ENCODE measurements around the gene C1R. TPM values are rescaled to one million over a fixed set of nuclear protein-coding genes. Genes with fewer than 3 reads are reported as not detected.

Gene C1R
- total RNA-seq, 1 experiment from 2014 or later, result 11.5 TPM

GRCh38 chr12:7067096-7067495 lies 25.1 kb downstream of the C1R start:
- H3K9me3 ChIP-seq (ENCODE audit: control insufficient read depth, low read depth, low read length), result no peaks in the 10 kb centered on the region
- no peaks in the 10 kb centered on the region for H3K23me2 ChIP-seq (ENCODE audit: insufficient read length, low read depth, low read length, poor library complexity, severe bottlenecking)
- H3K79me2 ChIP-seq (ENCODE audit: insufficient read depth, low read length), result 0 out of 2 replicates have a peak, but pooled peaks cover 2% of the 10 kb centered on the region
- no peaks in the 10 kb centered on the region for H3K79me1 ChIP-seq (ENCODE audit: insufficient read depth, low read depth, low read length, poor library complexity, severe bottlenecking)
- no peaks in the 10 kb centered on the region for H4K20me1 ChIP-seq (ENCODE audit: control insufficient read depth, insufficient read depth, insufficient read length)
- H3K18ac ChIP-seq (ENCODE audit: insufficient read length, low read depth, low read length), result no peak overlapping the region
- no peak overlapping the region for H3K4me3 Mint-ChIP-seq
- no peaks in the 10 kb centered on the region; a peak in 1 of 5 replicates for H3K9me3 Mint-ChIP-seq
- no peak overlapping the region for H4K91ac ChIP-seq (ENCODE audit: insufficient read length, low read depth, low read length)
- no peak overlapping the region for H4K8ac ChIP-seq (replicated peaks; ENCODE audit: insufficient read length, low read depth, low read length)
- no peak overlapping the region for H4K5ac ChIP-seq (ENCODE audit: insufficient read length, low read depth, low read length)
- H3K36me3 Mint-ChIP-seq (ENCODE audit: insufficient read depth in 1 of 3, low read depth in 3 of 3), result no peaks in the 10 kb centered on the region
- no peak overlapping the region for H3K27ac Mint-ChIP-seq
- H3K4me1 ChIP-seq (ENCODE audit: insufficient read depth, low read length), result no peaks in the 10 kb centered on the region
- no peak overlapping the region for H3K27ac ChIP-seq (ENCODE audit: insufficient read length, low read depth, low read length)
- H3K23ac ChIP-seq (ENCODE audit: insufficient read length, low read depth, low read length), result no peak overlapping the region
- H2BK15ac ChIP-seq (ENCODE audit: low read depth, low read length), result no peak overlapping the region
- H2AFZ ChIP-seq (ENCODE audit: low read length), result no peak overlapping the region
- H2AK5ac ChIP-seq (ENCODE audit: insufficient read length, low read length), result no peak overlapping the region
- no peak overlapping the region for H3K9ac ChIP-seq (ENCODE audit: extremely low read depth, insufficient read length, low read length)
- H2BK120ac ChIP-seq (ENCODE audit: low read depth, low read length, poor library complexity, severe bottlenecking), result no peak overlapping the region
- no peak overlapping the region for H2BK12ac ChIP-seq (ENCODE audit: insufficient read length, low read depth, low read length)
- DNase-seq, result no peak
- H3K27me3 Mint-ChIP-seq (ENCODE audit: low read depth), result peaks cover 9% of the 10 kb centered on the region
- H3K14ac ChIP-seq (ENCODE audit: insufficient read depth, low read length), result no peak overlapping the region
- H2BK5ac ChIP-seq (ENCODE audit: insufficient read length, low read length), result no peak overlapping the region
- no peak for TF ChIP-seq CTCF (conservative IDR thresholded peaks at IDR 0.05)
- no peaks in the 10 kb centered on the region for H3K4me1 Mint-ChIP-seq
- no peak overlapping the region for H3K4me2 ChIP-seq (ENCODE audit: insufficient read depth, insufficient read length, low read length)
- H2BK20ac ChIP-seq (ENCODE audit: low read depth, low read length, poor library complexity, severe bottlenecking), result no peak overlapping the region
- no peak overlapping the region for H3K56ac ChIP-seq (ENCODE audit: insufficient read length, low read depth, low read length)
- no peaks in the 10 kb centered on the region for H3K27me3 ChIP-seq (ENCODE audit: insufficient read depth, low read length)
- no CpG with 5 or more reads among the region's 7 CpGs for WGBS (ENCODE audit: extremely low coverage, insufficient read length, low lambda C conversion rate)
- H3K4ac ChIP-seq (ENCODE audit: low read depth, low read length), result no peak overlapping the region
- no peak overlapping the region for H3T11ph ChIP-seq (ENCODE audit: low read length)

Measured in H9 (cell line).